ENCODE data around the gene KAT7.

DNA sequence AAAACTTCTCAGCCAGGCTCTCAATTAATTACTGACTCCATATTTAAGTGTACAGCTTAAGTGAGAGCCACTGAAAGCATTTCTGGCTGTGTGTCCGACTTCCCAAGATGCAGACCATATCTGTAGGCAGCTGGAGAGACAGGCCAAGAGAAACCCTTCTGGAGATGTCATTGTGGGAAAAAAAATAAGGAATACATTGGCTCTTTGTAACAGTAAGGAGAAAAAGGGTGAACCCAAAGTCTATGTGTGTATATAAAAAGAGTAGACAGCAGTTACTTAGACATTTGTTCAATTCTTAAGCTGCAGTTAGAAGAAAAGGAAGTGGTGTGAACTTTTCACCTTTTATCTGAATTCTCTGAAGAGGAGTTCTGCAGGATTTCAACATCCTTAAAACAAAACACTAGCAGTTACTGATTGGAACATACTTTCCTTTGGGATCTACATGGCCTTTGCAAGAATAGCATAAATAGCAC, 46.3 kb upstream of the KAT7 start:
- TF ChIP-seq YY1 (IDR thresholded peaks at IDR 0.05; ENCODE audit: low read depth) (no peak), JUND (IDR thresholded peaks at IDR 0.05) (no peak), MXI1 (IDR thresholded peaks at IDR 0.05; ENCODE audit: low read depth, low read length) (no peak)
- TF ChIP-seq, protein P1, sequence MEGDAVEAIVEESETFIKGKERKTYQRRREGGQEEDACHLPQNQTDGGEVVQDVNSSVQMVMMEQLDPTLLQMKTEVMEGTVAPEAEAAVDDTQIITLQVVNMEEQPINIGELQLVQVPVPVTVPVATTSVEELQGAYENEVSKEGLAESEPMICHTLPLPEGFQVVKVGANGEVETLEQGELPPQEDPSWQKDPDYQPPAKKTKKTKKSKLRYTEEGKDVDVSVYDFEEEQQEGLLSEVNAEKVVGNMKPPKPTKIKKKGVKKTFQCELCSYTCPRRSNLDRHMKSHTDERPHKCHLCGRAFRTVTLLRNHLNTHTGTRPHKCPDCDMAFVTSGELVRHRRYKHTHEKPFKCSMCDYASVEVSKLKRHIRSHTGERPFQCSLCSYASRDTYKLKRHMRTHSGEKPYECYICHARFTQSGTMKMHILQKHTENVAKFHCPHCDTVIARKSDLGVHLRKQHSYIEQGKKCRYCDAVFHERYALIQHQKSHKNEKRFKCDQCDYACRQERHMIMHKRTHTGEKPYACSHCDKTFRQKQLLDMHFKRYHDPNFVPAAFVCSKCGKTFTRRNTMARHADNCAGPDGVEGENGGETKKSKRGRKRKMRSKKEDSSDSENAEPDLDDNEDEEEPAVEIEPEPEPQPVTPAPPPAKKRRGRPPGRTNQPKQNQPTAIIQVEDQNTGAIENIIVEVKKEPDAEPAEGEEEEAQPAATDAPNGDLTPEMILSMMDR (IDR thresholded peaks at IDR 0.05), result no peak

All from SK-N-SH (cell line).